22Rv1 (cell line): Measurements from ENCODE around the gene HNRNPA3.

ENCODE experiments used
- CTCF ChIP-seq: fragments of 450-650 bp; IDR thresholded peaks from 2 replicates; pipeline ENCODE4 v1.5.1; 2017; ENCODE audit warnings: mild to moderate bottlenecking
- ZFX ChIP-seq: fragments of 450-650 bp; IDR thresholded peaks from 2 replicates; pipeline ENCODE4 v1.6.1; 2017; ENCODE audit warnings: antibody characterized with exemption, borderline replicate concordance

GRCh38 chr2:177270531-177270930, 57.9 kb downstream of the HNRNPA3 start:
- no peak for TF ChIP-seq CTCF
- no peak for TF ChIP-seq ZFX
